HG02938 (cell line): ENCODE measurements around the gene PQBP1.
A peak's percentile ranks its signal among the peaks of the same experiment; 100 is the strongest.

ENCODE experiments used
- ATAC-seq: cut with Tn5 transposase; IDR thresholded peaks from one replicate; pipeline ENCODE4 v1.9.1; 2021; ENCODE audit warnings: mild to moderate bottlenecking, moderate library complexity; ENCODE audit not compliant: unreplicated experiment

The PQBP1 gene

GRCh38 chrX:48920718-48921104 lies 23.0 kb downstream of the PQBP1 start:
- no peak for ATAC-seq

DNA sequence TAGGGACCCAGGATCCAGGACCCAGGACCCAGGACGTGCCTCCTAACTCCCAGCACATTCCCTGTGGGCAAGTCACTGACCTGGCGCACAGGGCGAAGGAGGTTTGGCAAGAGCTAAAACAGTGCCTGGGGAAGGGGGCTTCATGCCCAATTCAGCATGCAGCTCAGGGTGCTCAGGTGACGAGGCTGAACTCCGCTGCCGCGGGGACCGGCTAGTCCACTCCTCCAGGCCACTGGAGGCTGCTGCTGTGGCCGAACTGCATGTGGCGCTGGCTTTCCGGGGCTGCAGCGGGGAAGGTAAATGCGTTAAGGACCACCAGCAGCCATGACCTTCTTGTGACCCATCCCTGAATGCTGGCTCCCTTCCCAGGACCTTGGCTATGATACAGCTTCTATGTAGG lies 26.0 kb downstream of the PQBP1 start:
- no peak for ATAC-seq

- no peak for ATAC-seq
Measured at GRCh38 chrX:48924270-48924669, 26.5 kb downstream of the PQBP1 start.

- ATAC-seq: no peak
Measured at GRCh38 chrX:48927123-48927522, 29.4 kb downstream of the PQBP1 start.

- ATAC-seq: no peak
Measured at GRCh38 chrX:48927736-48928382, 30.1 kb downstream of the PQBP1 start.

- no peak for ATAC-seq
Measured at GRCh38 chrX:48933757-48934156, 36.0 kb downstream of the PQBP1 start.

GRCh38 chrX:48934581-48935300 lies 37.0 kb downstream of the PQBP1 start:
- no peak for ATAC-seq

DNA sequence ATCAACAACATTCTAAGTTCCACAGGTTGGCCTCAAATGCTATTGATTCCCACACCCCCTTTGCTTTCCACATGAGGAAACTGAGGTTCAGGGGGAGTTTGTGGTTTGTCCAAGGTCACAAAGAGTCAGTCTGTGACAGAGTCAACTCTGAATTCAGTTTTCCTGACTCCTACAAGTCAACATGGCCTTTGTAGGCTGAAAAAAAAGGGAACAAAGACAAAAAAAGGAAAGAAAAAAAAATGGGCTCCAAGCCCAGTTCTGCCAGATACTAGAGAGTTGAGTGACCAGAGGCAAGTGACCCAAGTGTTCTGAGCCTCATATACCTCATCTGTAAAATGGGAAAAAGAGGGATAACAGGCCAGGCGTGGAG lies 37.6 kb downstream of the PQBP1 start:
- no peak for ATAC-seq

GRCh38 chrX:48936429-48937053 lies 38.8 kb downstream of the PQBP1 start:
- no peak for ATAC-seq

DNA sequence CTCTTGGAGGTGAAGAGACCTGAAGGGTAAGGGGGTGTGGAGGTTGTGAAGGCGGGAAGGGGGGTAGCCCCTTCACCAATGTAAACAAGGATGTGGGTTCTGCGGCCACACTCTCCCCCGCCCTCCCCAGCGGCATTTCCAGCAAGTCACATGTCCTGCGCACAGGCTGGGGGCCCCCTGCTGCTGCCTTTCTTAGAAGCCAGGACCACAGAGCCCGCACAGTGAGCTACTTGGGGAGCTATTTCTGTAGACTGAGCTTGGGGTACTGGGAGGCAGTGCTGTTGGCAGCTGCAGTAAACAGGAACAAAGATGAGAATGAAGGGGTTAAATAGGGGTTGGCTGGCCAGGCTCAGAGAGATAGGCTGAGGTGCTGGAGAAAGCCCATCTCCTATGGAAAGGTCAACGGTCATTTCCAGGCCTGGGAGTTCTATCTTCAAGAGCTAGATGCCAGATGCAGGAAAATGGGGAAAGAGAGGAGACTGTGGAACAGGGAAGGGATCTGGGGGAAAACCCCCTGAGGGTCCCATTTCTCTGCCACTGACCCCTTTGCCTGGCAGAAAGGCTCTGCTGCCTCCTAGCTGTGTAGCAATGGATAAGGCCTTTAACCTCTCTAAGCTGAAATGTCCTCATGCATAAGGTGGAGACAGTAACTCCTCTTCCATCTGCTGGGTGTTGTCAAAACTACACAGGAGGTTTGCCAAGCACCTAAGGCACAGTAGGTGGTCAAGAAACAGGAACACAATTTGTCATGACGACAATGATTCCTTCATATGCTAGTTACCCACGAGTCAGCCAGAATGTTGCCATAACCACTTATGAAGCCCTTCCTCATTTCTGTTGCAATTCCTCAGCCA lies 39.6 kb downstream of the PQBP1 start:
- peak; percentile 55 for ATAC-seq

- ATAC-seq: peak; percentile 58
Measured at GRCh38 chrX:48938721-48939425, 41.1 kb downstream of the PQBP1 start.

DNA sequence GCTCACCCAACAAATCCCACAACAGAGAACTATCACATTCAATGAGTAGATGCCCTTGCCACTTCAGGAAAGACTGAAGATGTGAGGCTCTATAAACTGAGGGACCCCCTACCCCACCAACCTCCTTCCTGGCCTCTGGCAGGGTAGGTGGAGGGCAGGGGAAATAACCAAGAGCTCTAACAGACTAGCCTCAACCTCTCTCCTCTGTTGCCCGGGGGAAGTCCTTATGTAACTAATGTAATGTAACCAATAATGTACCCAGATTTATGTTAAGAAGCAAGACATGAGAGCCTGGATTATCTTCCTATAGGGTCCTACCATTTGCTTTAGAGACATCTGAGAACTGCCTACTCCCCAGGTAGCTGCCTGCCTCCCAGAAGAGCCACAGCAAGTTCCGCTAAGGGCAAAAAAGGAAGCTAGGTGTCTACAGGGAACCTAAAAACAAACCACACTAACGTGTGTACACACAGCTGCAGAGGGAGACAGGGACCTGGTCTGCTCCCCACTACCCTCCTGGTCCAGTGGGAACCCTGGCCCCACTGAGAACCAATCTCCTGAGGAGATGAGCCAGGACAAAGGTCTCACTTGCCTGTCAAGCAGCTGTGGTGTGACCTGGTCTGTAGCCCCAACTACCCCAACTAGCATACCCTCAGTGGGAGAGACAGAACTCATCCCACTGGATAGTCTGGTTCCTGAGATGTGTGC lies 41.9 kb downstream of the PQBP1 start:
- no peak for ATAC-seq

DNA sequence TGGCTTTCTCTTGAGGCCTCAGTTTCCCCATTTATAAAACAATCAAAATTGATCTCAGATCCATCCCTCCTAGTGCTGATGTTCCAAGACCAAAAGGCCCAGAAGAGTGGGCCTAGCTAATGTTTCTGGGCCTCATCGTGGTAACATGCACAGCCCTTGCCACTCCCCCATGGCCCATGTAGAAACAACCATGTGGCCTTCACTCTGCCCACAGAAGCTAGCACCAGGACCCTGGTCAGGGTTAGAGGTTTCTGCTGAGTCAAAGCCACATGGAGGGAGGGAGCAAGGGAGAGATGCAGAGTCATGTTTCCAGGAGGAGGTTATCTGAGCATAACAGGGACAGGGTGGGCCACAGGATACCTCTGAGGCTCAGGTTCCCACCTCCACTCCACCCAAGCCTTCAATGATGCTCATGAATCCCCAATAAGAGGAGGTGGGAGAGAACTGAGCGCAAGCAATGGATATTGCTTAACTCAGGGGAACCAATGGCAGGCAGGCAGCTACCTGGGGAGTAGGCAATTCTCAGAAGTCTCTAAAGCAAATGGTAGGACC lies 42.8 kb downstream of the PQBP1 start:
- ATAC-seq: no peak

GRCh38 chrX:48942895-48943294 lies 45.2 kb downstream of the PQBP1 start:
- ATAC-seq: no peak

DNA sequence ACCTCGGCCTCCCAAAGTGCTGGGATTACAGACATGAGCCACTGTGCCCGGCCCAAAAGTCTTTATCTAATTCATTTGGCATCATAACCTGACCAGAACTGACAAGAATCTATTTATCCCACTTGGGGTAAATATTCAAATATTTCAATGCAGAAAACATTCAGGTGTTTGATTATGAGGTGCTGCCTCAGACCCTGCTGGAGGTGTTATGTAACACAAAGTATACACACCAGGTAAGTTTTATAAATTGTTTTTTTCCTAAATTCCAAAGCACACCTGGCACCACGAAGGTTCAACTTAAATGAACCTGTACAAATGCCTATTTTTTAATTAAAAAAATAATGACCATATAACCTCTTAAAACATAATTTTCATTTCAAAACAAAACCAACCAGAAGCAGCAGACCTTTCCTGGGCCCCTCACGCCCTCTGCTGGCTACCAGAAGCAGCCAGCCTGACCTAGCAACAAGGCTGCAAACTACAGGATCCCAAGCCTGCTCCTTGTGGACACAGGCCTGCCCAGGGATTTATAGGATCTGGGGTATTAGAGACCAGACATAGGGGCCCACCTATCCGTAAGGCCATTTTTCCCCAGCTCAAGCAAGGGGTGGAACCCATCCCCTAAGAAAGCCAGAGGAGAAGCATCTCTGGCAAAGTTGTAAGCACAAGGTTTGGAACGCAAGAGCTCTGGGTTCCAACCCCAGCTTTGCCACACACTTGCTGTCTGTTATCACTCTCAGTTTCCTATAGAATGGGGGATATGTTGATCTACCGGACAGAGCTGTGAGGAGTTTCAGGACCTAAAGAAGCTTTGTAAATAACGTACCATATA lies 48.0 kb downstream of the PQBP1 start:
- ATAC-seq: no peak

GRCh38 chrX:48948589-48948988 lies 50.9 kb downstream of the PQBP1 start:
- ATAC-seq: no peak
